IPS DF 4.7 (cell line): ENCODE measurements around the gene EPHA6.
"Not testable (repeated sequence)": the region's sequence is repeated elsewhere in the genome, so short reads cannot be mapped to it uniquely, and the experiment has no call there.

ENCODE experiments used
- DNase-seq: peaks from one replicate; pipeline ENCODE4 v3.0.0-alpha.2; 2013; ENCODE audit warnings: low spot score; ENCODE audit errors: extremely low read depth

The EPHA6 gene

GRCh38 chr3:97579365-97579764 is 765.0 kb downstream of the EPHA6 start:
- DNase-seq, result no peak

DNA sequence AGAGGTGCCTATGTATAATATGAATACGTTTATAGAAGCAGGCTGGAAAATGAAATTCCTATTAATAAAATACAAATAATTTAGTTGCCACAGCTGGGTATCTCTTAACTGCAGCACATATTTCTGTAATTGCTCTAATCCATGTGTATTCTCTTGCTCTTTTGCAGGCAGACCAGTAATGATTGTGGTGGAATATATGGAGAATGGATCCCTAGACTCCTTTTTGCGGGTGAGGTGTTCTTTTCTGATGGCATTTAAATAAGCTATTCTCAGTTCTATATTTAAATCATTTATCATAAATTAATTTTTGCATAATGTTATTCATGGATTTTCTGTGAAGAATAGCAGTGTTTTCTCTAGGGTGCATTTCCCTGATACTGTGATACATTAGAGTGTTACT is 796.2 kb downstream of the EPHA6 start:
- DNase-seq, result no peak

DNA sequence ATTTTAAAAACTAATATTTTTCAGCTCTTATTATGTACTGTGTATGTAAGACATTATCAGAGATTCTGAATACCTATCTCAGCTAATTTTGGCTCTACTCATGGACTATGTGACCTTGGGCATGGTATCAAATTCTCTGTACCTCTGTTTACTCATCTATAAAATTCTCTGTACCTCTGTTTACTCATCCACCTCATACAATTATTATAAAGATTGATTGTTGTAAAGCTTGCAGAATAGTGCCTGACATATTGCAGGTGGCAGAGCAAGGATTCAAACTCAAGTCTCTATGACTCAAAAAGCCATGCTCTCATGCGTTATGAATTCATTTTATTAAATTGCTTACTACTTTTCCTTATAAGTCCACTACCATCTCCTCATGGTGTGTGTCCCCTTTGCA is 798.2 kb downstream of the EPHA6 start:
- DNase-seq, result no peak

GRCh38 chr3:97613139-97613538 is 798.7 kb downstream of the EPHA6 start:
- DNase-seq, result no peak

GRCh38 chr3:97620514-97620913 is 806.1 kb downstream of the EPHA6 start:
- not testable (repeated sequence) for DNase-seq

- DNase-seq, result no peak
Measured at GRCh38 chr3:97636465-97636864, 822.1 kb downstream of the EPHA6 start.

GRCh38 chr3:97646932-97647331 is 832.5 kb downstream of the EPHA6 start:
- no peak for DNase-seq

GRCh38 chr3:97647441-97647982 is 833.1 kb downstream of the EPHA6 start:
- no peak for DNase-seq

DNA sequence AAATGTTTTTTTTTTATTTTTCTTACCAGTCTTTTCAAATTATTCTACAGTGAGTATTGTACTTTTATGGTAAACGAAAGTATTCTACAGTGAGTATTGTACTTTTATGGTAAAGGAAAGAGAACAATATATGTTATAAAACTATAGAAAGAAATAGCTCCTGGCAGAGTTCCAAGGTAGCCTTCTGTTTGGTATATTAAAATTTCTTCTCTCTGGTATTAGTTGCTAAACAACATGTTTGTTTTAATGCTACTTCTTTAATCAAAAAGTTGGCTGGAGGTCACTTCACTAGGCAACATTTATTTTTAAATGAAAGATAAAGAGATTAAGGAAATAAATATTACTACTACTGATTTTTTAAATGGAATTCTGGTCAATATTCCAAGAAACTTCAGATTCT is 841.6 kb downstream of the EPHA6 start:
- no peak for DNase-seq

DNA sequence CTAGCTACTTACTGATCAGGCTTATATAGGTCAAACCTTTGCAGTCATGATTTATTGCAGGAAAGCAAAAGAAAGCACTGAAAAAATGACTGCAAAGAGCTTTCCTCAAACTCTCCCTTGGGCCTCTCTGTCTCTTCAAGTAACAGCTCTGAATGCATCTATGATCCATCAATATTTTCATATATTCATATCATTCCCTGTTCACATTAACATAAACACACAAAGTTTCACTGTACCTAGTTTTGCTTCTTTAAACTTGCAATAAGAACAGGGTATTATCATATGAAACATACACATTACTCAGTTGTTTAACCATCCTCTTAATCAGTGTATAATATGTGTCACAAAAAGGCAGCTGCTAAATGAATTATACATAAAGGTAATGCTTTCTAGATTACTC is 842.2 kb downstream of the EPHA6 start:
- no peak for DNase-seq

DNA sequence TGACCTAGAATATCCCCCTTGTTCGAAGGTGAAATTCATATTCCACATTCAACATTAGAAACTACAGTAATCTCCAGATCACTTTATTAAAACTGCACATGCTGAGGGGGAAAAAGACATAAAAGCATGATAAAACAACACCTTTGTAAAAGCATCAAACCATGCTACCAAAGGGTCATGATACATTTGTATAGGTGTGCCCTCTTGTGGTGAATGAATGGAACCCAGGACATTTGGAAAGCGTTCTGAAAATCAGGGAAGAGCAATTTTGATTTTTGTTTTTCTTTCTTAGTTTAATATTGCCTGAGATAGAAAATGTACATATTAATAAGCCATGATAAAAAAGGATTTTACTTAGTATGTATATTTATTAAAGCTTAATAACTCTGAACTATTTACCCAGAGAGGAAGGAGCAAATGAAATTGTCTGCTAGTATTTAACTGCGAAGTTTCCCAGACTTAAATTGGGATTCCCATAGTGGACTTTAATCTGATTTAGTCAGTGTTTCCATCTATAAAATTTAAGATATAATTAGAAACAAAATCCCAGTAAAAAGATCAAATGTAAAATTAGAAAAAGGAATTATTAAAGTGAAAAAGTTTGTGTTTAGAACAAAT is 844.4 kb downstream of the EPHA6 start:
- no peak for DNase-seq

DNA sequence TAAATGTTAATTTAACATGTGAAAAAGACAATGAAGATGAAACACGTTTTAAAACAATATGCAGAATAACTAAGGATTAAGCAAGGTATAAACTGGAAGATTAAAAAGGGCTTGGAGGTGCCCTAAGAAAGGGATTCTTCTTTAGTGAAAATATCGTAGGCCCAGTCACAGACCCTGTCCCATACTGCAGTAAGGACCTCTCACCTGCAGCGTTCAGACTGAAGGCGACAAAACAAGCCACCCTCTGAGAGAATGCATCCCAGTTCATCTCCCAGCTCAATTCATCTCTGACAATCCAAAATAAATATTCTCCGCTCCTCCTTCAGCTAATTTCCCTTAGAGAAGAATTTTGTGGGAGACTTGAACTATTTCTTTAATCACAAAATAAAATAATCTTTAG is 847.9 kb downstream of the EPHA6 start:
- DNase-seq, result no peak

DNA sequence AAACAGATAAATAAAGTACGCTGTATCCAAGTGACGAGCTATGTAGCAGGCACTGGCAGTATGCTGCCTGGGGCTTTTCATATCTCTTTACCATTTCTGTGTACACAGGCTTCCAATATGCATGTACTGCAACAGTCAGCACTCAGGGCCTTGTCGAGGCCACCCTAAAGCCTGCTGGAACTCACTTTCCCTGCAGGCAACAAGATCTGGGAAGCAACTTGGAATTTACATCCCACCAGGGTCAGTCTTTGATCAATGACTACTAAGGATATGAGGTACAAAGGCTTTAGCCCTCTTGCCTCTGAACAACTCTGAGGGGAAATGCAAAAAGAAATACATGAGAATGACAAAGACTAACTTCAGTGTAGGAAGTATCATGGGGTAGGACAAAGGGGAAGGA is 848.4 kb downstream of the EPHA6 start:
- peak; percentile 66 for DNase-seq

GRCh38 chr3:97665896-97666295 is 851.5 kb downstream of the EPHA6 start:
- DNase-seq, result no peak

GRCh38 chr3:97670952-97671351 is 856.6 kb downstream of the EPHA6 start:
- no peak for DNase-seq

DNA sequence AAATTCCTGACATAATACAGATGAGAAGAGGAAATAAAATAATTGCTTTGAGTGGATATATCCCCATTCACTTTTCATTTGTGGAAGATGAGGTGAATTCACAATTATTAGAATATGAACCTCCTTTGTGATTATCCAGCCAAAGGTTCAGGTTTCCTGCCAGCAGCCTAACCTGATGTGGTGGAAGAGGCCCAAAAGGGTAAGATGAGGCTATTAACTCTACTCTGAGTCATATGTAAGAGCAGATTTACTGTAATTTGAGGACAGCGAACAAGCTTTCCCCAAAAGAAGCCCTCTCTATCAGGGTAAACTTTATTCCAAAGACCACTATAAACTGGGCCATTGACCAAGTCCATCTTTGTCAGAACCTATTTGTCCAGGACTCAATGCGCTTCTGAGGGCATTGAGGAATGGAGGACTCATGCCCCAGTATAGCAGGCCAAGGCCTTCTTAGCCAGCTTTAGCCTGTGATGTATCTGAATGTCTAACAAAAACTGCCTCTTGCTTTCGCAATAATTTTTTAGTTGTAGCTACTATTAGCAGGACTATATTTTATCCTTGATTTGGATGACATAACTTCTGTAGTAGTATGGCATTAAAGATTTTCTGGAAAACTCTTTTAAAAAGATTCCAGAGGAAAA is 859.1 kb downstream of the EPHA6 start:
- no peak for DNase-seq

- DNase-seq, result no peak
Measured at GRCh38 chr3:97674461-97674860, 860.1 kb downstream of the EPHA6 start.

DNA sequence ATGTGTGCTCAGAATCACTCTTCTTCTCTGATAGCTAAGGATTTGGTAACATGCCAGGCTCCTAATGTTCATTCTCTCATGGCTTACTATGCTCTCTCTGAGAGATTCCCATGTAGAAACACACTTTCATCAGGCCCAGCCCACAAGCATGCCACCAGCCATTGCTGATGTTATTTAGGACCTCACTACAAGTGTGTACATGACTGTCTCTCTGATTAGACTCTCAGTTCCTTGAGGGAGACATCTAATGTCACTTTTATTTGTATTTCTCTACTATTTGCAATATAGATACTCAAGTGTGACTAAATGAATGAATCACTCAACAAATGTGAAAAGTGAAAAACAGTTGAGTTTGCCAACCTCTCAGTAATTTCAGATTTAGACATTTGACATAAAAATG is 865.8 kb downstream of the EPHA6 start:
- DNase-seq, result no peak

- no peak for DNase-seq
Measured at GRCh38 chr3:97680696-97681095, 866.3 kb downstream of the EPHA6 start.

DNA sequence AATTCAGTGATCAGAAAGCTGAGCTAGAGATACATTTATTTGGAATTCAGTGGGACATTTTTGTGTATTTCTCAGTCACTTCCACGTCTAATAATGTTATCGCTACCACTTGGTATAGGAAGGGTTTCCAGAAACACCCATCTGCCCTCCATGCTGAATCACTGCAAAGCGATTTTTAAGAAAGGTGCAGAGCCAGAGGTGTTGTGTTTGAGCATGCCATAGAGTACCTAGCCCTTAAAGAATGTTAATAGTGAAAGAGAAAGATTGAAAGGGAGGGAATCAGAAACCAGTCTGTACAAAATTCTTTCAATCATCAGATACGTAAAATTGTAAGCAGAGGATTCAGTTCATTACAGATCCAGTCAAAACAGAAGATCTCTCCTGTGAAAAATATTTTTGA is 870.1 kb downstream of the EPHA6 start:
- no peak for DNase-seq

DNA sequence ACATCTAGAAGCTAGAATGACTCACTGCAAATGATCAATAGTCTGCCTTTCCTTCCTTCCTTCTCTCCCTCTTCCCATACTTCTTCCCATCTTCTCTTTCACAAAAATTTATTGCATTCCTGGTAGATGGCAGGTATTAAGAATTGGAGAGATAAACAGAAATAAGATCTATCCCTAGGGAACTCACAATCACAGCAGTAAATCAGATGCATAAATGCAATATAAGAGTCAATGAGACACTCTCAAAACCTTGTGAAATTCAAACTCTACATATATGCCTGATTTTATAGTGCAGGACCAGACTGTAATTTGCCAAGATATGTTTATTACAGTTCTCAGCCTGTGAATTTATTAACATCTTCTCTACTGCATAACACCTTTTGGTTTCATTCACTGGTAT is 871.9 kb downstream of the EPHA6 start:
- no peak for DNase-seq

- peak; percentile 79 for DNase-seq
Measured at GRCh38 chr3:97687734-97688133, 873.3 kb downstream of the EPHA6 start.

DNA sequence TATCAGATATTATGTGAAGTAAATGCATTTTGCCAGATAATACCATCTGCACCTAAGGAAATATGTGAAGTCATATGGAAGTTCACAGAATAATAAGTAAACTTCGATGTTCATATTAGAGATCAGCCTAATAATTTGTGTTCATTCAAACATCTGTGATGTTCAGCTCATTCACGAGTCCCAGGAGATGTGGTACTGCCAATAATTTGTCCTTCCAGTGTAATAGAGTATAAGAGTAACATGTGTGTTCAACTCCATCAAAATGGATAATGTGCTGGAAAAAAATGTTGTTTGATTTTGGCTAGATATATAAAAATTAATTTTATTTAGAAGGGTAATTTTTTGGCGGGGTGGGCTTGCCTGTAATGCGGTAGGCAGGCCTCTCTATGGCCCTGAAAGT is 874.7 kb downstream of the EPHA6 start:
- no peak for DNase-seq
